Measurements from ENCODE around the gene CLIP2. TPM values are rescaled to one million over a fixed set of nuclear protein-coding genes. Genes with fewer than 3 reads are reported as not detected.

The CLIP2 gene
- total RNA-seq, 1 experiment from 2014 or later = 37.9 TPM

GRCh38 chr7:74454925-74455288, 165.7 kb downstream of the CLIP2 start:
- ChIA-PET CTCF (no interaction called here), POLR2A (ENCODE audit: unreplicated experiment) (interaction anchor here (0.6 kb wide), 1 partner anchor 361 kb away, joined by 3 read pairs; no protein-coding TSS in a partner anchor)
- Histone ChIP-seq H3K4me3 (peak overlapping the region; percentile 59; the same call in 1 of the 2 replicates), H4K20me1 (ENCODE audit: insufficient read depth) (no peaks in the 10 kb centered on the region), H3K4me1 (replicated peaks; ENCODE audit: insufficient read depth) (peaks cover 7% of the 10 kb centered on the region), H3K4me2 (peak overlapping the region; percentile 76), H3K27me3 (ENCODE audit: insufficient read depth, low read depth) (no peaks in the 10 kb centered on the region), H2AFZ (no peak overlapping the region), H3K36me3 (ENCODE audit: low read depth) (no peaks in the 10 kb centered on the region), H3K9me3 (ENCODE audit: insufficient read depth, low read depth) (no peaks in the 10 kb centered on the region), H3K9me2 (ENCODE audit: insufficient read depth) (no peaks in the 10 kb centered on the region), H3K79me2 (ENCODE audit: low read depth) (peaks cover 29% of the 10 kb centered on the region), H3F3A (ENCODE audit: insufficient read depth, low read depth) (peaks cover 14% of the 10 kb centered on the region), H3K27ac (no peak overlapping the region)
- DNase-seq = no peak
- TF ChIP-seq CTCF (conservative IDR thresholded peaks at IDR 0.05) = no peak
- TF ChIP-seq EZH2 (IDR thresholded peaks at IDR 0.05; ENCODE audit: low read depth) = no peak
- intact Hi-C loops (cut with micrococcal nuclease; ENCODE audit: unreplicated experiment) = loop anchor here (5.0 kb wide), 1 partner anchor 182 kb away; no protein-coding TSS in a partner anchor
- no TSS peak for BruUV-seq (replicated peaks)

- intact Hi-C loops (cut with micrococcal nuclease; ENCODE audit: unreplicated experiment) = no loop called here
- Histone ChIP-seq H3K4me3 (peak overlapping the region; percentile 59; the same call in 1 of the 2 replicates), H3K36me3 (ENCODE audit: low read depth) (no peaks in the 10 kb centered on the region), H3K27me3 (ENCODE audit: insufficient read depth, low read depth) (no peaks in the 10 kb centered on the region), H3K9me3 (ENCODE audit: insufficient read depth, low read depth) (no peaks in the 10 kb centered on the region), H3K27ac (no peak overlapping the region), H2AFZ (no peak overlapping the region), H4K20me1 (ENCODE audit: insufficient read depth) (no peaks in the 10 kb centered on the region), H3K4me2 (peak overlapping the region; percentile 76), H3K79me2 (ENCODE audit: low read depth) (peaks cover 33% of the 10 kb centered on the region), H3K9me2 (ENCODE audit: insufficient read depth) (no peaks in the 10 kb centered on the region), H3F3A (ENCODE audit: insufficient read depth, low read depth) (peaks cover 14% of the 10 kb centered on the region), H3K4me1 (replicated peaks; ENCODE audit: insufficient read depth) (peaks cover 7% of the 10 kb centered on the region)
- BruUV-seq (replicated peaks) = no TSS peak
- no peak for DNase-seq
- ChIA-PET POLR2A (ENCODE audit: unreplicated experiment) (interaction anchor here (0.6 kb wide), 1 partner anchor 362 kb away, joined by 3 read pairs; no protein-coding TSS in a partner anchor), CTCF (no interaction called here)
- TF ChIP-seq EZH2 (IDR thresholded peaks at IDR 0.05; ENCODE audit: low read depth) (no peak), CTCF (conservative IDR thresholded peaks at IDR 0.05) (no peak)
Measured at GRCh38 chr7:74455291-74455804, 166.1 kb downstream of the CLIP2 start.

Other genes with a start within 250 kb of the CLIP2 start
- 128 and 148 TPM in 2 replicates for gene LIMK1, start 205.6 kb upstream of the CLIP2 start, total RNA-seq (2021)
- gene EIF4H, start 115.1 kb upstream of the CLIP2 start, total RNA-seq (2021) = 315 and 459 TPM in 2 replicates
- gene LAT2, start 79.4 kb upstream of the CLIP2 start, total RNA-seq (2021) = 1.8 and 3.5 TPM in 2 replicates
- 65.5 and 75.7 TPM in 2 replicates for gene RFC2, start 35.0 kb upstream of the CLIP2 start, total RNA-seq (2021)
- gene GTF2IRD1, start 164.5 kb downstream of the CLIP2 start, total RNA-seq (2021) = 44.0 and 46.7 TPM in 2 replicates

Measured in PC-9 (cell line).